Activated naive CD4-positive, alpha-beta T cell treated with anti-CD3 and anti-CD28 coated beads, Interleukin-2, amount 50 U/mL, for 24 hours (primary cell): ENCODE data around the gene LHPP.

Experiments used
- H3K27ac Mint-ChIP-seq: one replicate; pipeline ENCODE4 v1.8.0; 2021; ENCODE audit warnings: mild to moderate bottlenecking, mixed read lengths
- H3K27me3 Mint-ChIP-seq: one replicate; pipeline ENCODE4 v1.8.0; 2021; ENCODE audit warnings: mixed read lengths
- H3K36me3 Mint-ChIP-seq: one replicate; pipeline ENCODE4 v1.8.0; 2021; ENCODE audit warnings: mixed read lengths
- H3K4me1 Mint-ChIP-seq: one replicate; pipeline ENCODE4 v1.8.0; 2021; ENCODE audit warnings: mixed read lengths
- H3K4me3 Mint-ChIP-seq: one replicate; pipeline ENCODE4 v1.8.0; 2021; ENCODE audit warnings: mild to moderate bottlenecking, mixed read lengths
- H3K9me3 Mint-ChIP-seq: one replicate; pipeline ENCODE4 v1.8.0; 2021; ENCODE audit warnings: mixed read lengths

The LHPP gene

DNA sequence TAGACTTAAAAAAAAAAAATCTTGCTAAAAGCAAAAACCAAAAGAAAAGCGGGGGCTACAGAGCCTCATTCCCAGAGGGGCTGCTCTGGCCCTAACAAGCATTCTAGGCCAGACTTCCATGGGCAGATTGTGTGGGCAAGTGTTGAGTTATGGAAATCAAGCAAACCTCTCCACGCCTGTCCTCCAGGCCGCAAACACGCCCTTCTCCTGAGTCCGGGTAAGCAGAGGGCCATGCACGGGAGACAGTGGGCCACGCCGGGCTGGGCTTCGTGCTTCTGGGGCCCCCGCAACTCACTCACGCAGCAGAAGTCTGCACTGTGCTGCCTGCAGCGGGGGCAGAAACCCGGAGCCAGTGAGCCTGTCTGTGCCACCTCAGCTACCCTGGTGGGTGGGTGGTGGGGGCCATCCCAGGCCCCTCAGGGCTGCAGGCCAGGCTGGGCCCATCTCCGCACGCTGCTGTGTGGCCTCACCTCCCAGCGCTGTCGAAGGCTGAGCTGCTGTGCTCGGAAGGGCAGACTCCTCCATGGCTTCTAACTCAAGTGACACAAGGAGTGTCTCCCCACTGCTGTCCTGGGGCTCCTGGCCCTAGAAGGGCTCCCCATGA lies 156.9 kb downstream of the LHPP start:
- H3K27me3 Mint-ChIP-seq: no peaks in the 10 kb centered on the region
- H3K4me1 Mint-ChIP-seq: peaks cover 38% of the 10 kb centered on the region
- peaks cover 1% of the 10 kb centered on the region for H3K36me3 Mint-ChIP-seq
- H3K9me3 Mint-ChIP-seq: no peaks in the 10 kb centered on the region
- no peak overlapping the region for H3K27ac Mint-ChIP-seq
- no peak overlapping the region for H3K4me3 Mint-ChIP-seq

DNA sequence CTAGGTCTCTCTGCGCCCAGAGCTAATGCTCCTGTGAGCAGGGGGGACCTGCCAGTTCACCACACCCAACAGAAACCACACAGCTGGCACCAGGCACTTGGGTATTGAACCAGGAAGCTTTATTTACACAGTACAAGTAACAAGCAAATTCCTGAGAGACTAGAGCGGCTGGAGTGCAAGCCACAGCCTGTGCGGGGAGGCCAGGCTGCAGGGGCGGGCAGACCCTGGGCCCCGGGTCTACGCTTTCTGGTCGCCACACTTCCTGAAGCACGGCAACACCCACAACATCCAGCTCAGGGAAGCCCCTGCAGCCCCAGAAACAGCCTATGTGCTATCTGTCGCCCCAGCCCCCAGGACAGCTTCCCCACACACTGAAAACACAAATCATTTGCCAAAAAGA lies 157.6 kb downstream of the LHPP start:
- H3K27ac Mint-ChIP-seq: no peak overlapping the region
- peaks cover 32% of the 10 kb centered on the region for H3K4me1 Mint-ChIP-seq
- H3K4me3 Mint-ChIP-seq: no peak overlapping the region
- peaks cover 1% of the 10 kb centered on the region for H3K36me3 Mint-ChIP-seq
- H3K9me3 Mint-ChIP-seq: no peaks in the 10 kb centered on the region
- H3K27me3 Mint-ChIP-seq: no peaks in the 10 kb centered on the region

- no peaks in the 10 kb centered on the region for H3K27me3 Mint-ChIP-seq
- H3K27ac Mint-ChIP-seq: no peak overlapping the region
- H3K9me3 Mint-ChIP-seq: no peaks in the 10 kb centered on the region
- H3K36me3 Mint-ChIP-seq: no peaks in the 10 kb centered on the region
- peaks cover 31% of the 10 kb centered on the region for H3K4me1 Mint-ChIP-seq
- no peak overlapping the region for H3K4me3 Mint-ChIP-seq
Measured at GRCh38 chr10:124619802-124620490, 158.3 kb downstream of the LHPP start.

- H3K27ac Mint-ChIP-seq: no peak overlapping the region
- H3K9me3 Mint-ChIP-seq: no peaks in the 10 kb centered on the region
- H3K36me3 Mint-ChIP-seq: no peaks in the 10 kb centered on the region
- no peak overlapping the region for H3K4me3 Mint-ChIP-seq
- H3K27me3 Mint-ChIP-seq: no peaks in the 10 kb centered on the region
- peaks cover 36% of the 10 kb centered on the region for H3K4me1 Mint-ChIP-seq
Measured at GRCh38 chr10:124621637-124622036, 160.0 kb downstream of the LHPP start.

- Mint-ChIP-seq H3K9me3 (no peaks in the 10 kb centered on the region), H3K36me3 (no peaks in the 10 kb centered on the region), H3K4me3 (no peak overlapping the region), H3K27me3 (no peaks in the 10 kb centered on the region), H3K27ac (no peak overlapping the region), H3K4me1 (peaks cover 41% of the 10 kb centered on the region)
Measured at GRCh38 chr10:124622158-124622557, 160.5 kb downstream of the LHPP start.

GRCh38 chr10:124622866-124623536 lies 161.4 kb downstream of the LHPP start:
- Mint-ChIP-seq H3K9me3 (no peaks in the 10 kb centered on the region), H3K4me3 (no peak overlapping the region), H3K27me3 (no peaks in the 10 kb centered on the region), H3K4me1 (peaks cover 44% of the 10 kb centered on the region), H3K27ac (no peak overlapping the region), H3K36me3 (no peaks in the 10 kb centered on the region)

- Mint-ChIP-seq H3K27ac (peak overlapping the region; percentile 23), H3K4me1 (peaks cover 41% of the 10 kb centered on the region), H3K27me3 (no peaks in the 10 kb centered on the region), H3K36me3 (no peaks in the 10 kb centered on the region), H3K9me3 (no peaks in the 10 kb centered on the region), H3K4me3 (no peak overlapping the region)
Measured at GRCh38 chr10:124624006-124624405, 162.4 kb downstream of the LHPP start.

- peak overlapping the region; percentile 37 for H3K27ac Mint-ChIP-seq
- no peaks in the 10 kb centered on the region for H3K27me3 Mint-ChIP-seq
- no peak overlapping the region for H3K4me3 Mint-ChIP-seq
Measured at GRCh38 chr10:124624466-124624865, 162.8 kb downstream of the LHPP start.

DNA sequence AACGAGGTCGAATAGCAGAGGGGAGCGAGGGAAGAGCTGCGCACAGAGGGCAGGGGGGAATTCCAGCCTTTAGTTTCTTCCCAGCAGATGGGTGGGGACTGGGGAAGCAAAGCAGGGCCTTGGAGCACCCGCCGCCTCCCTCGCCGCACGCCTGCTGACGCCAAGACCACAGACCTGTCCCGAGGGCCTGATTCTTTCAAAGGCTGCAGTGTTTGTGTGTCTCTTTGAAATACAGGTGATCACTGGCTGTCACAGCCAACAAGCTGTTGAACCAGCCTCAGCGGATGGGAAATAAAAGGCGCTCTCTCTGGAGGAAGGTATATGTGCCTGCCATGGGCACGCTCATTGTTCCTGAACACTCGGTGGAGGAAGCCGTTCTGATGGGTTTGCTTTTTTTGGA lies 163.3 kb downstream of the LHPP start:
- Mint-ChIP-seq H3K36me3 (no peaks in the 10 kb centered on the region), H3K27ac (peak overlapping the region; percentile 37), H3K4me3 (no peak overlapping the region), H3K4me1 (peaks cover 40% of the 10 kb centered on the region), H3K27me3 (no peaks in the 10 kb centered on the region), H3K9me3 (no peaks in the 10 kb centered on the region)

More at GRCh38 chr10:124624466-124624865, 162.8 kb downstream of the LHPP start:
- Mint-ChIP-seq H3K9me3 (no peaks in the 10 kb centered on the region), H3K4me1 (peaks cover 41% of the 10 kb centered on the region), H3K36me3 (no peaks in the 10 kb centered on the region)

GRCh38 chr10:124625831-124626238 lies 164.2 kb downstream of the LHPP start:
- Mint-ChIP-seq H3K36me3 (no peaks in the 10 kb centered on the region), H3K27me3 (no peaks in the 10 kb centered on the region), H3K27ac (no peak overlapping the region), H3K9me3 (no peaks in the 10 kb centered on the region), H3K4me3 (no peak overlapping the region), H3K4me1 (peaks cover 40% of the 10 kb centered on the region)

GRCh38 chr10:124626759-124627380 lies 165.2 kb downstream of the LHPP start:
- Mint-ChIP-seq H3K9me3 (no peaks in the 10 kb centered on the region), H3K4me1 (peaks cover 48% of the 10 kb centered on the region), H3K27me3 (no peaks in the 10 kb centered on the region), H3K27ac (peak overlapping the region; percentile 70), H3K36me3 (no peaks in the 10 kb centered on the region), H3K4me3 (peak overlapping the region; percentile 52)

GRCh38 chr10:124627866-124628675 lies 166.4 kb downstream of the LHPP start:
- H3K36me3 Mint-ChIP-seq: no peaks in the 10 kb centered on the region
- H3K9me3 Mint-ChIP-seq: no peaks in the 10 kb centered on the region
- no peaks in the 10 kb centered on the region for H3K27me3 Mint-ChIP-seq
- peak overlapping the region; percentile 5 for H3K4me3 Mint-ChIP-seq
- no peak overlapping the region for H3K27ac Mint-ChIP-seq
- peaks cover 53% of the 10 kb centered on the region for H3K4me1 Mint-ChIP-seq

GRCh38 chr10:124628676-124629021 lies 167.0 kb downstream of the LHPP start:
- H3K4me3 Mint-ChIP-seq: no peak overlapping the region
- no peak overlapping the region for H3K27ac Mint-ChIP-seq
- no peaks in the 10 kb centered on the region for H3K9me3 Mint-ChIP-seq
- no peaks in the 10 kb centered on the region for H3K27me3 Mint-ChIP-seq
- peaks cover 3% of the 10 kb centered on the region for H3K36me3 Mint-ChIP-seq
- H3K4me1 Mint-ChIP-seq: peaks cover 58% of the 10 kb centered on the region

GRCh38 chr10:124629415-124629814 lies 167.8 kb downstream of the LHPP start:
- no peaks in the 10 kb centered on the region for H3K27me3 Mint-ChIP-seq
- no peaks in the 10 kb centered on the region for H3K9me3 Mint-ChIP-seq
- peak overlapping the region; percentile 79 for H3K27ac Mint-ChIP-seq
- peaks cover 3% of the 10 kb centered on the region for H3K36me3 Mint-ChIP-seq
- H3K4me3 Mint-ChIP-seq: no peak overlapping the region
- peaks cover 60% of the 10 kb centered on the region for H3K4me1 Mint-ChIP-seq

- Mint-ChIP-seq H3K27me3 (no peaks in the 10 kb centered on the region), H3K4me3 (no peak overlapping the region), H3K4me1 (peaks cover 61% of the 10 kb centered on the region), H3K9me3 (no peaks in the 10 kb centered on the region), H3K36me3 (peaks cover 3% of the 10 kb centered on the region), H3K27ac (no peak overlapping the region)
Measured at GRCh38 chr10:124629842-124630241, 168.2 kb downstream of the LHPP start.
